GM19463 (cell line): ENCODE measurements around the gene IMMP1L.

Source experiments
- ATAC-seq: cut with Tn5 transposase; IDR thresholded peaks from one replicate; pipeline ENCODE4 v1.9.1; 2021; ENCODE audit warnings: mild to moderate bottlenecking, moderate library complexity; ENCODE audit not compliant: unreplicated experiment

IMMP1L gene

DNA sequence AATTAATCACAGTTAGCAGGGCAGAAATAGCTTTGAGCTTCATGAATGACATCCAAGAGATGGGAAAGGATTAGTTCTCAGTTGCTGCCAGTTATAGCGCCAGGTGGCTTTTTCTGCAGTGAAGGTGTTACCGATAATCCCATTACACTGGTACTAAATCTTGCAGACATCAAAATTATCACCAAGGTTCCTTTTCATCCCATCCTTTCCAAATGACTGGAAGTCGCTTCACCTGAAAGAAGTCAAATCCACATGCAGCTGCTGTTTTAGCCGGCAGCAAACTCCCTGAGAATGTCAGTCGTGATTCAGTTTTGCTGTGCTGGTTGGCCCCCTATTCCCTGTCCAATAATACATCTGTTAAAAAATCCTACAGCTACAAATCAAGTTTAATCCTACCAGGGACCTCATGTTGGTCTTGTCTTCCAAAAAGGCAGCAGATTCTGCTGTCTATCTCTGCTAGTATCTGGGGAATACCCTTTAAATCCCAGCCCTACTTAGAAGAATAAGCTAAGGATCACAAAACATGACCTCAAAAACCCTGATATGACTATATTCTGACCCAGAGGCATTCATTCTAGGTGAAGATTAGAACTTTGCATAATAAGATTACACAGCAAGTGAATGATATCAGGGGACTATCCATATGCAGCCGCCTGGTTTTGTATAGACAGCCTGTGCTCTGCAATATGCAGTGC is 31.7 kb downstream of the IMMP1L start:
- ATAC-seq = no peak

DNA sequence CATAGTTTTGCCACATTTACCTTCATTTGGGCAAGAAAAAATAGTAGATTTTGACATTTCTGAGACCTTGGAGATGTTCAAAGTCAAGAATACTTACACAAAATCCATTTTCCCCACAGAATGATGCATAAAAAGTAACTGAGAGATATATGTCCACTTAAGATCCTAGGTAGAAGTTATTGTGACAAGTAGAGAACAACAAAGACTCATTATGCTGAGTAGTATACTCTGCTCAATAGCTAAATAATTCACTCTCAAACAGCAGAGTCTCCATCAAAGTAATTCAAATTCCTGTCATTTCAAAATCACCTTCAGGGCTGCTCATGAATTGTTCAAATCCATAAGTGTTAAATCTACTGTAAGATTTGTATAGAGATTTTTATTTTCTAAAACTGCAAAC is 35.3 kb downstream of the IMMP1L start:
- ATAC-seq = no peak

DNA sequence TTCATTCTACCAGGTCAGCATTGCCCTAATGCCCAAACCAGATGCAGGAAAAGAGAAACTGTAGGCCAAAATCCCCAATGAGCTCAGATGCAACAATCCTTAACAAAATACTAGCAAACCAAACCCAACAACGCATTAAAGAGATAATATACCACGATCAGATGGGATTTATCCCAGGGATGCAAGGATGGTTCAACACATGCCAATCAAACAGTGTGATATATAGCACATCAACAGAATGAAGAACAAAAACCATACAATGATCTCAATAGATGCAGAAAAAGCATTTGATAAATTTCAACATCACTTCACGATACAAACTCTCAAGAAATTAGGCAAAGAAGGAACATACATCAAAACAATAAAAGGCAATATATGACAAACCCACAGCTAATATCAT is 45.0 kb downstream of the IMMP1L start:
- ATAC-seq = no peak

DNA sequence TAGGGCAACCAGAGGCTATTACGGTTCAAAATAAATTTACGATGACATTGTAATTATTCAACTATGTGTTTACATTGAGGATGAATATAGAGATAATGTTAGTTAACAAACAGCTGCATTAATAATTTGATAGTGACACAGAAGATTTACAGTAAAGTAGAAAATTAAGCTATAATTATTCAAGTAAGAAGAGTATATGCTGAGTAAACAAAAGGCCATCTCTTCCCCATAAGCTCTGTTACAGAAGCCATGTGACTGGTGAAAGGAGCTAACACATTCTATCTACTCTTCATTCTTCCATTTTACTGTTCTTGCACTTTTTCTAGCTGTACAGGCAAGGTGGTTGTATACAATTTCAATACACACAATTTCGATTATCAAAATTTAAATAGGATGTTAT is 54.2 kb downstream of the IMMP1L start:
- ATAC-seq = no peak

DNA sequence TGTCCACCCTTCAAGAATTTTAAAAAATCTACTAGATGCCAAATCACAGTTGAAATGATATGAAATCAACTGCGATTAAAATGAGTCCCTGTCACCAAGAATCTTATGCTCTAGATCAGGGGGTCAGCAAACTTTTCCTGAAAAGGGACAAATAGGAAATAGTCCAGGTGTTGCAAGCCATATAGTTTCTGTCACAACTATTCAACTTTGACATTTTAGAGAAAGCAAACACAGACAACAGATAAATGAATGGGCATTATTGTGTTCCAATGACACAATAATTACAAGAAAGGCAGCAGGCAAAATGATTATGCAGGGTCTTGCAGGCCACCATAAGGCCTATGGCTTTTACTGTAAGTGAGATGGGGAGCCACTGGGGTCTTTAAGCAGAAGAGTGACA is 58.6 kb downstream of the IMMP1L start:
- ATAC-seq = no peak

DNA sequence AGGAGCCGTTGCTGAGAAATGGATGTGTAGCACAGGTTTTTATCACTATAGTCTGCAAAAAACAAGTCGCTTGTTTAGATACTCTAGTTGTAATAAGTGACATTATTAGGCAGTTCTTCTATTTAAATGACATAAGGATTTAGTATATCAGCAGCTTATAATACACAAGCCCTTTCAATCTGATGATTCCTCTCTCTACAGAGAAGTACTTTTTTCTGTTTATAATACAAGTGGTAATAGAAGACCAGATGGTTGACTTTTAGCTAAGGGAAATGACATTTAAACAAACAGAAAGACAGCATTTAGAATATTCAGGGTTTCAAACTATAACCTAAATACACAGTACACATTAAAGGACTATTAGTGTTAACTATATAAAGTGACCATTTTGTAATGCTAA is 60.4 kb downstream of the IMMP1L start:
- no peak for ATAC-seq

DNA sequence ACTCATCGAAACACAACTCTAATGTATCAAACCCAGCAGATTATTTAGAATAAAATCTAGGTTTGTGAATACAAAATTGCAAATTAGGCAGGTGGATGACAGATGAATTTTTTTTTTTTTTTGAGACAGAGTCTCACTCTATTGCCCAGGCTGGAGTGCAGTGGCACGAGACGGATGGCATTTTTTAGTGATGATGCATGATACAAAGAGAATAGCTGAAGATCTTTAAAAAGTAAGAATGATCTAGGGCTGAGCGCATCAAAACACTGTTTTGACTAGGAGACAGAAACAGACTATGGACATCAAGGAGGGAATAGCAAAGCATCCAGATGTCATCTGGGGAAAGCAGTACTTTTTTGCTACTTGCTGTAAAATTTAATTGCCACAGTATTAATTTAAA is 63.8 kb downstream of the IMMP1L start:
- ATAC-seq = no peak

DNA sequence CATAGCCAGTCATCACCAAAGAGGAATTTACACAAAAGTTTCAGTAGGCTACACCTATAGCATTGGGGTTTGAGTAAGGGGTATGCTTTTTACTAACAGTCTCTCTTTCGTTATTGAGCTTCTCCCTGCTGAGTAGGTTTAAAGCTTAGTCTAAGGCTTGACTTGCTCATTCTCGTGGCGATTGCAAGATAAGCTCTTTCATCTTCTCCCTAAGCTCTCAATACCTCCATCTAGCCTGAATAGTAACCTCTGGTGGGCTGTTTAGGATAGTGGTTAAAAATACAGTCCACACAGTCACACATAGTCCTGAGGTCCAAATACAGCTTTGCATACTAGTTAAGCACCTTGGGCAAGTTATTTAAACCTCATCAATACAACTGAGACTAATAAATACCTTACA is 65.6 kb downstream of the IMMP1L start:
- ATAC-seq = no peak

DNA sequence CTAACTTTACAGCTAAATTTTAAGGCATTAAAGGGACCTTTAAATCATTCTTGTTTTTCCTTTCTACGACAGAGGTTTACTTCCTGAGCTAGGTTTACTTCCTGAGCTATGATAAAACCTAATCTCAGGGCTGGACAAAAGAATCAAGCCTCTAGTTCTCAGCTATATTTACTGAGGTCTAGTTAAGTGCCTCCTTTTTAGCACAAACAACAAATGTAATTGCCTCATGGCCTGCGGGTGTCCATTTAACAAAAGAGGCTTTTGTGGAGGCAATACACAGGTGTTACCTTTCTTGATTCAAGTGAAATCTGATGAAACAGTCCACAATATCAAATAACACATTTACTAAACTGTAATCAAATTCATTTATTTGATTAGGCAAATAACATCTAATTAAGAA is 67.3 kb downstream of the IMMP1L start:
- ATAC-seq = no peak

DNA sequence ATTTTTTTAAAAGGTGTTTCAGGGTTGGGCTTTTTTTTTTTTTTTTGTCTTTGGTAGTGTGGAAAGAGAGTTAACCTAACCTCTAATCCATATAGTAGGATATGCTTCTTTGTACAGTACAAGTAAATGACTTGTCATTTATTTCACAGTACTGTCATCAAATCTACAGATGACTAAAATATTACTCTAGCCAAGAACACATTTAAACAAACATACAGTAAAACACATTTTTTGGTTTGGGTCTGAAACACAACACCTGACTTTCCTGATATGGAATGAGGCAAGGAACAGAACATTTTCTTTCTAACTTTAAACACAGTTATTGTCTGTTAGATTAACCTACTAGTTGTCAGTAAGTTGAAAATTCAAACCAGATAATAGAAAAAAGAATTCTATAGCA is 68.1 kb downstream of the IMMP1L start:
- no peak for ATAC-seq

DNA sequence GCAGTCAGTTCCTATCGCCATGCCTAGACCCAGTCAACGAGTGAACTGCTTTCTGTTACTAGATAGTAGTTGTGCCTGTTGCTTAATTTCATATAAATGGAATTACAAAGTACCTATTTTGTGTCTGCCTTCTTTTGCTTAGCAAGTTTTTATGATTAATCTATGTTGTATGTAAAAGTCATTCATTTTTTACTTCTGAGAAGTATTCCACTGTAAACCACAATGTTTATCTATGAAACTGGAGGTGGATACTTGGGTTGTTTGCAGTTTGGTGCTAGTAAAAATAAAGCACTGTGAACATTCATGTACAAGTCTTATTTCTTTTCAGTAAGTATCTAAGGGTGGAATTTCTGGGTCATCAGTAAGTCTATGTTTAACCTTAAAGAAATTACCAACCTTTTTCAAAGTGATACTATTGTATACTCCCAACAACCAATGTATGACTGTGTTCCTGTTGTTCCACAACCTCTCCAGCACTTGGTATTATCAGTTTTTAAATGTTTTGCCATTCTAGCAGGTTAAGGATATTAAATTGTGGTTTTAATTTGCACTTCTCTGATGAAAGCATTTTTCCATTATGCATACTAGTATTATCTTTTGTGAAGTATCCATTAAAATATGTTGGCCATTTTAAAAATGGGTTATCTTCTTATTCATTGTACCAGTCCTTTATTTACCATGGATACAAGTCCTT is 71.5 kb downstream of the IMMP1L start:
- ATAC-seq = no peak

DNA sequence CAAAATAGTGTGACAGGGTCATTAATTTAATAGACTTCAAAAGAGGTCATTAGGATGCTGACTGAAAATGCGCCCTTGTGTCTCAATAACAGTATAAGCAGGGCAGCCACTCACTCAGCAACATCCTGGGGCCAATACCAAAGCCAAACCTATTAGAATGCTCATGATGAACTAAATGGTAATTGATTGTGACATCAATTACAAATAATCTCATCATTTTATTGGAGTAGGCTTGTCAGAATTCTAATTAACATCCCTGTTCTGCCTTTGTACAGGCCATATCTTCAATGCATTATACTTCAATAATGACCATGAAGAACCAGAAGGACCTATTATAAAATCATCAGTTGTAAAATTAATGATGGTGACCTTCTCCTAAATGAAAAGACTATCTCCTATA is 75.6 kb downstream of the IMMP1L start:
- ATAC-seq = no peak

DNA sequence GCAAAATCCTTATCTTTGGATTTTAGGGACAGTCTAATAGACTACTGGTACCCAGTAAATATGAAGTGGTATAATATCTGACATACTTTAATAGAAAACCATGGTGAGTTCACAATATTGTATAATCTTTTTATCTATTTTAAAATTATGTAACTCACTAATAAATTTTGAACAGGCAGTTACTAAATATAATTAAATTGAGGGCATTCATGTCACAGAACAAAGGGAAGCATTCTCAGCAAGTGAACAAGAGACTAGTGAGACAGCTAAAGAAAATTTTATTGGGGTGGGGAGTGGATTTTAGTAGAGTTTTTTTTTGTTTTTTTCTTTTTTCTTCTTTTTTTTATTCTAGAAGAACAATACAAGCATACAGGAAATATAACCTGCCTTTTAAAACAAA is 84.8 kb downstream of the IMMP1L start:
- no peak for ATAC-seq

DNA sequence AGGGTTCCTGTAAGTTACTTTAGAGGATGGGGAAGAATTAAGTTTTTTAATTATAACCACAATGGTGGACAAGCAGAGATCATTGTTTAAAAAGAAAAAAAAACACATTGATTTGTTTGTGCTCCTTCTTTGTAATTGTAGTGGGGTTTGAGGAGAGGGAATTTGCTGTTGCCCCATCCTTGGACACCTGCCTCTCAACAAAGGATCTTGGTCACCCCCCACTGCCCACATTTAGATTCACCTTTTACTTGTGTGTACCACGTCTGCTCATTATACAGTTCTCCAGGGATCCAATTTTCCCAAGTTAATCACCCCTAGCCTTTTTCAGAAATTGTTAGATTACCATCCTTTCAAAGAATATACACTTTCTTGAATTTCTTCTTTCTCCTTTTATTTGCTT is 86.7 kb downstream of the IMMP1L start:
- ATAC-seq = no peak

DNA sequence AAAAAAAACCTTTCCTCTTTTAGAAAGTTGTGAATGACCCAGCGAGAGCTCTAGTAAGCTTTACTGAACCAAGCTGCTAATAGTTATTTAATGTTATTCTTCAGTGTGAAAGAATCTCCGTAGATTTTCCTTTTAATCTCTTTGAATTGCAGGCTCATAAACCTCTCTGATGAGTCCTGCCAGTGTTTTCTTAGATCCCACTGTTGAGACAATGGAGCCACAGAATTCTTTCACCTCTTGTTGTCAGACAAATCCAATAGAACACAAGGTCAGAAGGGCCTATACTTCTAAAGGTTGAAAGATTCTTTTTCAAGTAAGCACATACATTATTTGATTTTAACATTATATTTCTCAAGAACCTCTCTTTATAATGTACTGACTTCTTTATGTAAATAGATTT is 87.6 kb downstream of the IMMP1L start:
- ATAC-seq = no peak

DNA sequence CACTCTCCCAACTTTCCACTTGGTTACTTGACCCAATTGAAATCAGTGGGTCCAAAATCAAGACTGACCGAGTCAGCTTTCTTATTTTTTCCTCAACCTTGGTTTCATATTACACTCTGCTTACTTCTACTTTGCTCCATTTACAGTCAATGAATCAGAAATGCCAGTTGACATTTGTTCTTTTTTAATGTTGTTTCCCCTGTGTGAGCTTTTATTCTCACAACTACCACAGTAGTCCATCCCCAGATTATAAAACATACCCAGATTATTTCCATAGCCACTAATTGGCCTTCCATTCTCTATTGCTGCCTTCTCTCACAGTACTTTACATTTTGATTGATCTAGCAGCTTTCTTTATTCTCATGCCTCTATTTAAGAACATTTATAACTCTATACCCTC is 89.8 kb downstream of the IMMP1L start:
- no peak for ATAC-seq

DNA sequence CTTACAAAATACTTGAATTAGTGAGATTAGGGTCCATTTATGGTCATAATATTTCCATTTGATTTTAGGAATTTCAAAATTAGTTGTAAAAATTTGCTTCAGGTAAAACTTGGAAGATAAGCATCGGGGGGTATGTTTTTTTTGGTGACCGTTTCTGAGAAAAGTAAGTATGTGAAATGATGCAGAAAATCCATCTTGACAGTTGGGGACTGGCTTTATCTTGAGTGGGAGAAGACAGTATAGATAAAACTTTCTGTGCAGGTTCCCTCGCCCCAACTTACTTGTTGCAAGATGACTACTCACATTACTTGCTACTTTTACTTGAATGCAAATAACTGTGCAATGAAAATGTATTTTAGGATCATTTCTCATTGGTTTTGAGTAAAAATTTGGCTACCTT is 90.3 kb downstream of the IMMP1L start:
- ATAC-seq = no peak

DNA sequence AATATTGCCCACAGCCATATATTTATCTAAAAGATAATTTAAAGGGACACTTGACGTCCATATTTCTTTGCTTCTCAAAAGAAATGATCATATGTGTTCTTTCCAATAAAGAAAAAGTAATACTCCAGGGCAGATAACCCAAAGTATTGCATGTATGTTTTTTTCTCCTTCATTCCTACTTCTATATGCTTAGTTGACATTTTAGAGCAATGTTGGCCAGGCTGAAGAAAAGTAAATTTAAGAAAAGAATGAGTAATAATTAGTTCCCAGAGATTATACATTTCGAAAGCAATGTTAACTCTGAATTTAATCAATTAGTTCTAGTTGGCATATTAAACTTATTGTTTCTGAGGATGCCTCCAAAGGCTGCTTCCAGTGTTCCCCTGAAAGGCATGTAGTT is 91.6 kb downstream of the IMMP1L start:
- no peak for ATAC-seq

DNA sequence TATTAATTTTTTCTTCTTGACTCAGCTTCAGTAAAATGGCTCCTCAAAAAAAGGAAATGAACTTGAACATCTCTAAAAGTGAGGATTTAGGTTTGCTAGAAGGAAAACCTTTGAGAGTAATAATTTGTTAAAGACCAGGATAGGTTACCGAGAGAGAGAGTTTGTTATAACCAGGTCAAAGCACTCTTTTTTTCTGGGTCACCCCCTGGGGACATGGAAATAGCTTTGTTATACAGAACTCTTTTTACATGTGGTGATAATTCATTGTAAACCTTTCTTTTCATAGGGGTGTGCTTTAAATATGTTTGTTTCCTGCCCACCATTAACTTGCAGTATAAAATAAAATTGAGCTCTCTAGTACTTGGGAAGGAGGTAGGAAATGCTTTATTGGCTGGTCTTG is 92.1 kb downstream of the IMMP1L start:
- no peak for ATAC-seq

DNA sequence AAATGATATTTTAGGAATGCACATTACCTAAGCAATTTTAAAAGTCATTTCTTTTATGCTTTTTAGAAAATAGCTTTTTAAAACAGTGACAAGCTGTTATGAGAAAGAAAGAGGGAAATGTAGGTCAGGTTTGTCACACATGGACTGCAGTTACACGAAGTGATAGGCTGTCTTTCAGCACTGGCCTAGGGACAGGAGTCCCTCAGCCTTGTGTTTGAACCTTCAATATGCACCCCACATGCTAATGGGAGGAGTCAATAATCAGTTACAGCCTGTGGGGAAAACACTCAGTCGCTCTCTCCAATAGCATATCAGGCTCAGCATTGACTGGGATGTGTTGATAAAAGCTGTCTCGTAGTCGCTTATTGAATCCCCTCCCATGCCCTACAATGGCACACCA is 94.0 kb downstream of the IMMP1L start:
- no peak for ATAC-seq

DNA sequence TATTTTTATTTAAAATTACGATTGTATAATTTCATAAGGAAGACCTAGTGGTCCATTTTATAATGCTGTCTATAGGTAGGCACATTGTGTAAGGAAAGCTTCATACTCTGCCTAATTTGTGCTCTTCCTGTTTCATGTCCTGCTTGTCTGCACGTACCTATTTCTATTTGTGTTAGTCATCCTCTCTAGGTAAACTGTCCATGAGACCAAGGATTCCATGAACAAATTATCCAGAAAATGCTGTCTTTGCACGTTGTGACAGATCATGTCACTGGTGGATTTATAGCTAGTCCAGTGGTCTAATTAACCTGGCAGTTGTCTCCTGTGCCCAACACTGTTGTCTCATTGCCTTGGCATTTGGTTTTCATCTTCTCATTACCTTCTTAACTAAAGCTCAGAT is 95.1 kb downstream of the IMMP1L start:
- no peak for ATAC-seq

DNA sequence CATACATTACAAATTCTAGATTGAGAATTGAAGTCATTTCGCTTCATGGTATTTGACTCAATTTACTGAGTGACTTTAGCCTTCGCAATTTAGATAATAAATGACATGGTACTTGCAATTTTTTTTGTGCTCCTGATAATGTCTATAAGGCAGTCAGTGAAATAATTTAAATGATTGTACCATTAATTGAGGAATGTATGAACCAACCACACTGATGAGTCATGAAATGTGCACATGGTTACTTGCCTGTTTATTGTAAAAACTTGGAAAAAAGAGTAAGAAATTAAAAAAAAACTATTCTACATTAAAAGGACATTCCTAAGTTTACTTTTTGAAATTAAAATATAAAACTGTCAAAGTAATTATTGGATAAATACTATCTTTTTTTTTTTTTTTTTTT is 96.5 kb downstream of the IMMP1L start:
- no peak for ATAC-seq

DNA sequence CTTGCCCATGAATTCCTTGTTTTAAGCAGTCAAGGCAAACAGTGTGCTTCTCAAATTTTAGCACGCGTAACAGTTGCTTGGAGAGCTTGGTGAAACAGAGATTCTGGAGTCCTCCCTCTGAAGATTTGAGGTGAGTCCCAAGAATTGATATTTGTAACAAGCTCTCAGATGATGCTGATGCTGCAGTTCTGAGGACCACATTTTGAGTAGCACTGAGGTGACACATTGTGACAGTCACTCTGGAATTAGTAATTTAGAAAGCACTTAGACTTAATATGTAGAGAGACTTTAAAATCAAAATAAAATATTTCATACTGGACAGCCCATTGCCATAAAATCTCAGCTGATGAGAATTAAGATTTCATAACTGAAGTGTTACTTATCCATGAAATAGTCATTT is 101.2 kb downstream of the IMMP1L start:
- no peak for ATAC-seq
